ENCODE results near the gene PTPRT. TPM values are rescaled to one million over a fixed set of nuclear protein-coding genes. Genes with fewer than 3 reads are reported as not detected.
"Not testable (repeated sequence)": the region's sequence is repeated elsewhere in the genome, so short reads cannot be mapped to it uniquely, and the experiment has no call there.

The PTPRT gene
- total RNA-seq, 1 donor = 0.72 TPM

- no peak for TF ChIP-seq CTCF (IDR thresholded peaks at IDR 0.05; ENCODE audit: insufficient read depth, low read length)
- H3K4me3 ChIP-seq (ENCODE audit: low read depth, low read length) = no peak overlapping the region
- DNase-seq (ENCODE audit: low read depth) = no peak
These were observed 266.3 kb downstream of the PTPRT start for GRCh38 chr20:42923348-42923918.

GRCh38 chr20:42920776-42921175, 268.9 kb downstream of the PTPRT start:
- DNase-seq (ENCODE audit: low read depth) = no peak
- TF ChIP-seq CTCF (IDR thresholded peaks at IDR 0.05; ENCODE audit: insufficient read depth, low read length) = no peak
- no peak overlapping the region for H3K4me3 ChIP-seq (ENCODE audit: low read depth, low read length)

- DNase-seq (ENCODE audit: low read depth) = no peak
- no peak overlapping the region for H3K4me3 ChIP-seq (ENCODE audit: low read depth, low read length)
- TF ChIP-seq CTCF (IDR thresholded peaks at IDR 0.05; ENCODE audit: insufficient read depth, low read length) = no peak
These were observed 270.4 kb downstream of the PTPRT start for GRCh38 chr20:42919316-42919715.

- no peak overlapping the region for H3K4me3 ChIP-seq (ENCODE audit: low read depth, low read length)
- DNase-seq (ENCODE audit: low read depth) = no peak
- TF ChIP-seq CTCF (IDR thresholded peaks at IDR 0.05; ENCODE audit: insufficient read depth, low read length) = no peak
These were observed 274.6 kb downstream of the PTPRT start for GRCh38 chr20:42915081-42915480.

GRCh38 chr20:42914302-42914701, 275.4 kb downstream of the PTPRT start:
- no peak for TF ChIP-seq CTCF (IDR thresholded peaks at IDR 0.05; ENCODE audit: insufficient read depth, low read length)
- no peak overlapping the region for H3K4me3 ChIP-seq (ENCODE audit: low read depth, low read length)
- DNase-seq (ENCODE audit: low read depth) = no peak

- not testable (repeated sequence) for DNase-seq (ENCODE audit: low read depth)
These were observed 278.9 kb downstream of the PTPRT start for GRCh38 chr20:42910808-42911207.

GRCh38 chr20:42907730-42908129, 282.0 kb downstream of the PTPRT start:
- H3K4me3 ChIP-seq (ENCODE audit: low read depth, low read length) = no peak overlapping the region
- no peak for DNase-seq (ENCODE audit: low read depth)
- TF ChIP-seq CTCF (IDR thresholded peaks at IDR 0.05; ENCODE audit: insufficient read depth, low read length) = no peak

More at GRCh38 chr20:42910808-42911207, 278.9 kb downstream of the PTPRT start:
- H3K4me3 ChIP-seq (ENCODE audit: low read depth, low read length) = not testable (repeated sequence)
